D721Med (cell line): ENCODE measurements around the gene FUT8.

Experiments
- DNase-seq: peaks from one replicate; pipeline ENCODE4 v3.0.0; 2011; ENCODE audit warnings: low spot score; ENCODE audit not compliant: insufficient read length
- FAIRE-seq: peaks from 2 replicates; lab custom pipeline; 2011; peaks lifted over from hg19 to GRCh38; lab: Jason Lieb, UNC
- TF ChIP-seq, protein P1 (sequence below): IDR thresholded peaks from 2 replicates; pipeline ENCODE4 v1.5.1; 2012; ENCODE audit warnings: mild to moderate bottlenecking, control low read depth; ENCODE audit not compliant: insufficient read depth; ENCODE audit errors: missing control alignments

Gene FUT8

DNA sequence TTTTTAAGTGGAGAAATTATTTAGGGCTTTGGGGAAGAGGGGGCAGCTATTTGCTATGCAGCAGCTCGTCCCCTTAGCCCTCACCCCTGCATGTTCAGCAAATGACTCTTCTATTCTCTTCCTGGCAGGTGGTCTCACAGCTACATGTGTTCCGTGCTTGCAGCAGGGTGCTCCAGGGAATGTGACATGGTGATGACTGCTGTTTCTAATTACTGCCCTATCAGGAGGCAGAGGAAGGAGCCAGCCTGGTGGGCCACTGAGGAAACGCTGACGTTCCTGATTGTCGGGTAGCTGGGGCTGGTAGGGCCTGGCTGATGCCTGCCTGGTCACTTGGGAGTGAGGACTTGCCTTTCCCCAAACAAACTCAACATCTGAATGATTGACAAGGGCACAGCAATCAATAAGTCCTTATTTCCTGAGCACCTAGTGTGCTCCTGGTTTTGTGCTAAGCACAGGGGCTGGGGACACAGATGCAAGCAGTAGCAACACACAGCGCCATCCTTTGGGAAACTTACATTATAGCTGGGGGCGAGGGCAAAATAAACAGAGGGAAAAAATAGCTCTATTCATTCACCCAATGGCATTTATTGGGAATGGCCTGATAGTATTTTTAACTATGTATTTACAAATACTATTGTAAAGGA is 377.8 kb downstream of the FUT8 start:
- FAIRE-seq (no peak), DNase-seq (no peak)
- TF ChIP-seq, protein P1, sequence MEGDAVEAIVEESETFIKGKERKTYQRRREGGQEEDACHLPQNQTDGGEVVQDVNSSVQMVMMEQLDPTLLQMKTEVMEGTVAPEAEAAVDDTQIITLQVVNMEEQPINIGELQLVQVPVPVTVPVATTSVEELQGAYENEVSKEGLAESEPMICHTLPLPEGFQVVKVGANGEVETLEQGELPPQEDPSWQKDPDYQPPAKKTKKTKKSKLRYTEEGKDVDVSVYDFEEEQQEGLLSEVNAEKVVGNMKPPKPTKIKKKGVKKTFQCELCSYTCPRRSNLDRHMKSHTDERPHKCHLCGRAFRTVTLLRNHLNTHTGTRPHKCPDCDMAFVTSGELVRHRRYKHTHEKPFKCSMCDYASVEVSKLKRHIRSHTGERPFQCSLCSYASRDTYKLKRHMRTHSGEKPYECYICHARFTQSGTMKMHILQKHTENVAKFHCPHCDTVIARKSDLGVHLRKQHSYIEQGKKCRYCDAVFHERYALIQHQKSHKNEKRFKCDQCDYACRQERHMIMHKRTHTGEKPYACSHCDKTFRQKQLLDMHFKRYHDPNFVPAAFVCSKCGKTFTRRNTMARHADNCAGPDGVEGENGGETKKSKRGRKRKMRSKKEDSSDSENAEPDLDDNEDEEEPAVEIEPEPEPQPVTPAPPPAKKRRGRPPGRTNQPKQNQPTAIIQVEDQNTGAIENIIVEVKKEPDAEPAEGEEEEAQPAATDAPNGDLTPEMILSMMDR: no peak

DNA sequence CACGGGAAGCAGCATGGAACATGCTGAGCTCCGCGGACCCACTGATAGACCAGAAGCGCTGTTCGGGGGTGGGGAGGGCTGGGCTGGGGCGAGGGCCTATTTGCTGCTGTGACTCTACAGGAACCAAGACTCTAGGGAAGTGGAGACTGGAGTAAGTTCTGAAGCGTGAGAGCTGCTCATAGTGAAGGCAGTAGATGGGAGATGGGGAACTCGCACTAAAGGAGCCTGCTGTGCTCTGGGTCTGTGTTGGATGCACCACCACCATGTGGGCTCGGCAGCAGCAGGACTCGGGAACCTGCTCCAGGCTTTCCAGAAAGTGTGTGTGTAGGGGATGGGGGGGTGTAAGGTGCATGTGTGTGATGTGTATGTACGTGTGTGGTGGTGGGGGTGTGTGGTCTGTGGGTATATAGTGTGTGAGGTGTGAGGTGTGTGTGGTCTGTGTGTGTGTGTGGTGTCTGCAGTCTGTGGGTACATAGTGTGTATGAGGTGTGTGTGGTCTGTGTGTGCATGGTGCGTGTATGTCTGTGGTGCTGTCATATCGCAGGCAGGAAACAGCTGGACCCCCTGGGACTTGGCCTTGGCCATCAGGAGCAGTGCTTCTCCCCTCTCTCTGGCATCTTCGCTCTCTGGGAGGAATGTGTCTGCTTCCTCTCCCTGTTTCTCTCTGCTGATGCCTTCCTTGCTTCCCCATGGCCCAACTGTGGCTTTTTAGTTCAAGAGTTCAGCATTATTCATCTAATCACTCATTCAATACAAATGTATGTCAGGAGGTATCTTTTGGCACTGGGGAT is 378.9 kb downstream of the FUT8 start:
- DNase-seq (no peak), FAIRE-seq (no peak)
- TF ChIP-seq, protein P1: no peak

GRCh38 chr14:65792208-65792905 is 379.8 kb downstream of the FUT8 start:
- DNase-seq (no peak), FAIRE-seq (no peak)
- TF ChIP-seq, protein P1: no peak
